B cell (primary cell): ENCODE results near the gene FRMD7.

Experiments used
- EZH2 ChIP-seq: IDR thresholded peaks from 2 replicates; pipeline ENCODE4 v1.6.1; 2012; ENCODE audit warnings: borderline replicate concordance, low read depth, mild to moderate bottlenecking, moderate library complexity, low read length; ENCODE audit not compliant: insufficient read depth, poor library complexity, severe bottlenecking
- TF ChIP-seq, protein P1 (sequence below): fragments of 200-600 bp; IDR thresholded peaks from one replicate; pipeline ENCODE4 v1.8.0; 2022; ENCODE audit warnings: antibody characterized with exemption, mild to moderate bottlenecking

- no peak for TF ChIP-seq EZH2
- TF ChIP-seq, protein P1, sequence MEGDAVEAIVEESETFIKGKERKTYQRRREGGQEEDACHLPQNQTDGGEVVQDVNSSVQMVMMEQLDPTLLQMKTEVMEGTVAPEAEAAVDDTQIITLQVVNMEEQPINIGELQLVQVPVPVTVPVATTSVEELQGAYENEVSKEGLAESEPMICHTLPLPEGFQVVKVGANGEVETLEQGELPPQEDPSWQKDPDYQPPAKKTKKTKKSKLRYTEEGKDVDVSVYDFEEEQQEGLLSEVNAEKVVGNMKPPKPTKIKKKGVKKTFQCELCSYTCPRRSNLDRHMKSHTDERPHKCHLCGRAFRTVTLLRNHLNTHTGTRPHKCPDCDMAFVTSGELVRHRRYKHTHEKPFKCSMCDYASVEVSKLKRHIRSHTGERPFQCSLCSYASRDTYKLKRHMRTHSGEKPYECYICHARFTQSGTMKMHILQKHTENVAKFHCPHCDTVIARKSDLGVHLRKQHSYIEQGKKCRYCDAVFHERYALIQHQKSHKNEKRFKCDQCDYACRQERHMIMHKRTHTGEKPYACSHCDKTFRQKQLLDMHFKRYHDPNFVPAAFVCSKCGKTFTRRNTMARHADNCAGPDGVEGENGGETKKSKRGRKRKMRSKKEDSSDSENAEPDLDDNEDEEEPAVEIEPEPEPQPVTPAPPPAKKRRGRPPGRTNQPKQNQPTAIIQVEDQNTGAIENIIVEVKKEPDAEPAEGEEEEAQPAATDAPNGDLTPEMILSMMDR = no peak
Measured at GRCh38 chrX:132088864-132089263, 39.0 kb downstream of the FRMD7 start.
